HG03060 (cell line): ENCODE data around the gene DNAH9.
"Not testable (repeated sequence)": the region's sequence is repeated elsewhere in the genome, so short reads cannot be mapped to it uniquely, and the experiment has no call there.

Source experiments
- ATAC-seq: cut with Tn5 transposase; IDR thresholded peaks from one replicate; pipeline ENCODE4 v1.9.1; 2021; ENCODE audit warnings: low read depth, moderate number of reproducible peaks; ENCODE audit not compliant: unreplicated experiment

DNAH9 gene

DNA sequence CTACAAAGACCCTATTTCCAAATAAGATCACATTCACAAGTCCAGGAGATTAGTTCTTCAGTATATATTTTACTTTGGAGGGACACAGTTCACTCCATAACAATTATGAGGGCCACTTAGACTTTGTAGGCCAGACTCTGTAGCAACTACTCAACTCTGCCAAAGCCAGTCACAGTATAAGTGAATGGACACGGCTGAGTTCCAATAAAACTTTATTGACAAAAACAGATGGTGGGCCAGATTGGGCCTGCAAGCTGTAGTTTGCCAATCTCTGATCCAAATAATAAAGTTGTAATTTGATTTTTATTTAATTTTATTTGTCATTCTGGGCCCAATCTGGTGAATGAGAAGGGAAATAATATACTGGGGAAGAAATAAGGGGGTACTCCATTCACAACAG lies 297.9 kb downstream of the DNAH9 start:
- no peak for ATAC-seq

DNA sequence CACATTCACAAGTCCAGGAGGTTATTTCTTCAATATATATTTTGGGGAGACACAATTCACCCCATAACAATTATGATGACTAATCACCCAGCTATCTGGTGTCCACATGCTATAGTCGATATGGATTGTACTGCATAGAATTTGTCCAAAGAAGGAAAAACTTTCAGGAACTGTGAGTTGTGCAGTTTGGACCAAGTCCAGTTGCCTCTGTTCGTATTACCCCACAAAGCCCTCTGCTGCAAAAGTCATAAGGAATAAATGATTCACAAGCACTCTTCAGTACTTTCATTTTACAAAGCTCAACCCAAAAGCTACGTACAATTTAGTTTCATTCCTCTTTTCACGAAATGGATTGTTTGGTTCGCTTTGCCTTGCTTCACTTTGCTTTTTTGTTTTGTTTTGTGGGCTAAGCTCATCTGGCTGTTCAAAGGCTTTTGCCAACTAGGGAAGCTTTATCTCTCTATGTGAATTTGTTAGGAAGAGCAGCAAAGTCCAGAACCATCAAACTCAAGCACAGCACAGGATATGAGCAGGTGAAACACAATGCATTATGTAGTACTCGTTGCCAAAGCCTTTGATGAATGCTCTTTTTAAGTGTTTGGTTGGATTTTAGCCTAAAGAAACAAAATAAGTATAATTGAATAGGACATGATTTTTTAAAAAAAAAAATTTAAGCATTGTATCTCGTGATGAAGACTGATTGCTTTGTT lies 300.4 kb downstream of the DNAH9 start:
- ATAC-seq: no peak

DNA sequence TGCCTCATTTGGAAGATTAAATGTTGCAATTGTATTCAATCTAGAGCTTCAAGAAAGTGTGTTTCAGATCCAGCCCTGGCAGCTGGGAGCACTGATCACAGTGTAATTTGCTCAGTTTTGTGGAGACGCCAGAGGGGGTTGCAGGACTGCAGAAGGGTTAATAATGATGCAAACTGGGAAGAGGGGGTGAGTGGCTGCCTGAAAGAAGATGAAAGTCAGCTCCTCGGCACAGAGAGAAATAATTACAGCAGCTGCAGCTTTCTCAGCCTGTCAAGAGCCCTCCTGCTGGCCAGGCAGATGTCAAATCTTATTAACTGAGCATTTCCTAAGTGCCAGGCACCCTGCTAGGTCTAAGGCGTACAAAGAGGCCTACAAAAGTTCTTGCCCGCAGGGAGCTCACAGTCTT lies 301.3 kb downstream of the DNAH9 start:
- ATAC-seq: no peak

DNA sequence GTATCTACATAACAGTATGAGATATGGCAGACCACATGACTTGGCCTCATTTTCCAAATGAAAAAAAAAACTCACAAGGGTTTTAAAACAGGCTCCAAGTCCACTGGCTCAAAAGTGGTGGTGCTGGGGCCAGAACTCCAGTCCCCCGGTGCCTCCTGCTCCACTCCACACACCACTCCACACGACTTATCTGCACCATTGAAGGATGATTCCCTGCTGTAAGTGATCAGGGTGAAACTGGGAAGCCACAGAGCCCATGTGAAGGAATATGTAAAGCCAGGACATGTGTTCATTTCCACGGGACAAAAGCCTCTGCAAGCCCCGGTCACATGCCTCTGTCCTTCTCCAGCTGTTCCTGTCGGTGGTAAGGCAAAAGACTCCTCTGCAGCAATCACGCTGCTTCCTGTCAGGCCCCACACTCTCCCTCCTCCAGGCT lies 301.8 kb downstream of the DNAH9 start:
- no peak for ATAC-seq

DNA sequence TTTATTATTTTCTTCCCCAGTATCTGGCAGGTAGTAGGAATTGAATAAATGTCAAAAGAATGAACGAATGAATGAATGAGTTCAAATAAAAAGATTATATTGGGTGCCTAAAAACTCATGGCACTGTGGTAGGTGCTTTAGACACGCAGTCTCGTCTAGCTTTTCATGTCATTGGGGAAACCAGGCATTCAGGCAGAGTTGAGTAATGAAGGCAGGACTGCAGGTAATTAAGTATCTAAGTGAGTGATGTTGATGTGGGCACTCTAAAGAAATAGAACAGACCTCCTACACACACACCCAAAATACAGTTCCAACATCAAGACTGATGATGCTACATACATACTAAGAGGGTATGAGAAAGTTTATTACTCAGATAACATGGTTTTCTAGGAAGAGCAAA lies 302.4 kb downstream of the DNAH9 start:
- no peak for ATAC-seq

DNA sequence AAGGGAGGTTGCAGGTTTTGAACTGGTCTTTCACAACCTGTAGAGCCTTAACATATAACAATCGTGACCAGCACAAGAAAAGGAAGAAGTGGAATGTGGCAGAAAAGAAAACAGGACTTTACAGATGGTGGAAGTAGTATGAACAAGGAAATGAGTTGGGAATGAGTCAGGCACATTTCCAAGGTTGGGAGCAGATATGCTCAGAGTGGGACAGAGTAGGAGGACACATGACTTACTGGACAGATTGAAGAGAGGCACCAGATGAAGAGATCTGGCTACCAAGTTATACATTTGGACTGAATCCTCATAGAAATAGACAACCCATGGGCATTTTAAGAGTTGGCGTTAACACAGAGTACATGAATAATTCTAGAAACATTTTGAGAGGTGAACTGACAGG lies 303.7 kb downstream of the DNAH9 start:
- ATAC-seq: no peak

DNA sequence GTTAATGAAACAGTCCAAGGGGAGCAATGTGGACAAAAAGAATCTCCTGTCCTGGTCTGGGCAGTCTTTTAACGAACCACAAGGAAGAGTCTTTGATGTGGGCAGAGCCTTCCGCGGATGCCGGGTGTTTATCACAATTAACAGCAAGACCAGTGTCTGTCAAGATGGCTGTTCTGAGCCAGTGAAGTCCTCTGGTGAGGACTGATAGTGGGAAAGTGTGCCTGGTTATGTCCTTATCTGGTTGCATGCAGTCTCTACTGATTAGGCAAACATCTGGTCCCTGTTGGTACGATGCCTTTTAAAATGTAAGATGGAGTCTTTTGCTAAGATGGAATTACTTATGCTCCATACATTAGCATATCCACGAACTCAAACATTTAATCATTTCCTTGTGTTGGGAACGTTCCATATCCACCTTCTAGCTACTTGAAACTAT lies 310.5 kb downstream of the DNAH9 start:
- ATAC-seq: no peak

DNA sequence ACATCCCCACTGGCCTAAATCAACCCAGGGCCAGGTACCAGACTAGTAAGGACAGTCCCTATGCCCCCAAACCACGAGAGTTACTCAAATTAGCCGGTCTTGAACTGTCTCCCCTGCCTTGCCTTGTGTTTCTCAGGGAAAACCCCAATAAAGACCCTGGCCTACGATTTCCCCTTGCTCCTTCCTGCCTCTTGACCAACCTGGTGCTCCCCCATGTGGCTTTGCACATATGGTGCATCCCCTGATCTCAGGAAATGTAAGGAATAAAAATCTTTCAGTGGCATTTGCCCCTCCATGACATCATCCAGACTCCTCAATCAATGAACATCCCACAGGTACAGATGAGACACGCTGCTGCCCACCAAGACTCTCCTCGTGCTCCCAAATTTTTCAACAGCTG lies 311.1 kb downstream of the DNAH9 start:
- no peak for ATAC-seq

DNA sequence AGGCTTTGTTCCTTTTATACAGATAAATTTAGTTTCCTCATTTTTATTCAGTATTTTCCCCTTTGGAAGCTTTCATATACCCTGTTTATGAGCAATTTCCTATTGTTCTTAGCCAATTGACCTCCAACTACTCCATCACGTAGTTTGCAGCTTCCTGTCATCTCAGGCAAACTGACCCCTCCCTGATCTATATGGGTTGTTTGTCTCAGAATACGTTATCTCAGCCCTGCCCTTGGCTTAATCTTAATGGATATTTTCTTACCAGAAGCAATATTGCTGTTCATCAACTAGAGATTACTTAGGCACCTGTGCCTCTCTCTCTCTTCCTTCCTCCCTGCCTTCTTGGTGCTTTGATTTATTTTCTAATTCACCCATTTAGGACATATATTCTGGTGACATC lies 317.8 kb downstream of the DNAH9 start:
- ATAC-seq: no peak

DNA sequence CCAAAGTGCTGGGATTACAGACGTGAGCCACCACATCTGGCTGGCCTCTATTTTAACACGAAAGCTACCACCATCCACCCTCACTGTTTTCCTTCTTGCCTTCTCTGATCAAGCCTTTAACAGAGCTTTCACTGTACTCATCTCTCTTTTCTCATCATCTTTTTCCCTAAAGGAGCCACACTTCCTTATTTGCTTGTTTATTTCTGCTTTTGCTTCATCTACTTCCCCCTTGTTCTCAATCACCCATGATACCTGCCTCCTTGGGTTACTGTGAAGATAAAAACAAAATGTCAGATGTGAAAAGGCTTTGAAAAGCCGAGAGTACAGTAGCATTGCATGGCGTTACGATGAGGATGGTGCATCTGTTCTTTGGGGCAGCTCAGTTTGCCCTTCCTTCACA lies 319.1 kb downstream of the DNAH9 start:
- no peak for ATAC-seq

DNA sequence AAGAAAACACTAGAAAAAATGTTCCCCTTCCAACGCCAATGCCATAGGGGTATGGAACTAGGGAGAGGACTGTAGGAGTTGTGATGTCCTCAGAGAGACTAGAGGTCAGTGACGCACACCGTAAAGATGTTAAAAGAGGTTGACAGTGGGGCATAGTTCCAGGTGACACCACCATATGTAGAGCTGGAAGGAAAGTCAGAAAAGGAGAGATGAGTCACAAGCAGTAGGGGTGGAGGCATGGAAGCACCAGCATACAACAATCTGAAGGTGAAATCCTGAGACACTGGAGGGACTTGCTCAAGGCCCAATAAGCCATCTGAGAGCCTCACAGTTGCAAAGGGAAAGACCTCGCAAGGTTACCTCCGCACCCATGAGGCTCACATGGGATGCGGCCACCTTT lies 323.0 kb downstream of the DNAH9 start:
- no peak for ATAC-seq

DNA sequence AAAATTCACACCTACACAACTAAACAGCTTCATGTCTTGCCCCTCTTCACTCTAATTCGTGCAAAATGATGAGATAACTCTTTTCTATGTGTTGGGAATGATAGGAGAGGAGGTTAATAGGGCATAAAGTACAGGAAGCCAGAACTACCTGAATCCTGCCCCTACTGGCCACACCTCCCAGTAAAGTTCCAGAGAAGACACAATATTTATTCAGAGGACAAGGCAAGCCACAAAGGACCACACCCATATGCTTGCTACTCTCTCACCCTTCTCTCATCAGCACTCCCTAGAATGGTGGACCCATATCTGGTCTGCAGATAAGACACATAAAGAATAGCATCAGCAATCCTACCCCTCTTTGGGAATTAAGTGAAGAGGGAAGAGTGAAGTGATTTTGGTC lies 324.4 kb downstream of the DNAH9 start:
- no peak for ATAC-seq

DNA sequence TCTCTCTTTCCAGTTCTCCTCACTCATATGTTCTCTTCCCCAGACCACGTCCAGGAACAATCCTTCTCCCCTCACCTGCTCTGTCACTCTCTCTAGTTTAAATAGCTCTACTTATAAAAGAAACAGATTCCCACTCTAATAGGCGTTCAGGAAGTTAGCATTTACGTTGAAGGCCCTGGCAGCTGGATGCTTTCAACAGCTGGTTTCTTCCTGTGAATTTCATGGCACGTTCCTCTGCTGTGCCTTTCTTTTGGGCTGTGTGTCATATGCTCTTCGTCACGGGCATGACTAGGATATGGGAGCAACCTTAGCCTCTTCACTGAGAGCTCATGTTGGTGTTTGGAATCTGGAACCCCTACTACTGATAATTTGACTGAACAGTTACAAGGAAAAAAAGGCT lies 325.8 kb downstream of the DNAH9 start:
- no peak for ATAC-seq

DNA sequence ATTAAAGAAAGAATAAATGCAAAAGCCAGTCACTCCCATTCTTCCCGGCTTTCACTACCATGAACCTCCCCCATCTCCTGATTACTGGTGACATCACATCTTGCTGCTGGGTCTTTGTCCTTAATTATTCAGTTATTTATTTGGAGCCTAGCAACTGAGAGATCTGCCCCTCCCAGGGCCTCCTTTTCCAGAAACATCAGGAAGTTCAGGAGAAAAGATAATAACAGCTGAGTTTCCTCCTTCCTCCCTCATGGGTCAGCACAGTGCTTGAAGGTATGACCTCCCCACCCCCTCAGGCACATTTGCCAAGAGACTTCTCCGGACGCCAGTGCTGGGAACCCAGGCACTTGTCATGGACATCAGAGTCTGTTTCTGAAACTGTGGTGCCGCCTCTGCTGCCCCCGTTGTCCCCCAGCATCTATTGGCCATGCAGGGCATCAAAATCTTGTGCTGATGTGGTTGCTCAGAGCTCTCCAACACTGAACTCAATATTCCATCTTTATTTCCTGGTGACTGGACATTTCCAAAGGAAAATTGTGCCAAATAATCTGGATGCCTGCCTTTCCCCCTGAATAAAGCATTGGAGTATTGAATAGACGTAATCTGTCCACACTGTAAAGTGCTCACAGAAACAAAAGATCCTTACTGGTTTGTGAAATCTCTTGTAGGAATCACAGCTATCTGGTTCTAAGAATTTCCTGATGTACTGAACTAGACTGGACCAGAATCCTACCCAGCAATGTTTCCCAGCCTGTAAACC lies 327.2 kb downstream of the DNAH9 start:
- no peak for ATAC-seq

DNA sequence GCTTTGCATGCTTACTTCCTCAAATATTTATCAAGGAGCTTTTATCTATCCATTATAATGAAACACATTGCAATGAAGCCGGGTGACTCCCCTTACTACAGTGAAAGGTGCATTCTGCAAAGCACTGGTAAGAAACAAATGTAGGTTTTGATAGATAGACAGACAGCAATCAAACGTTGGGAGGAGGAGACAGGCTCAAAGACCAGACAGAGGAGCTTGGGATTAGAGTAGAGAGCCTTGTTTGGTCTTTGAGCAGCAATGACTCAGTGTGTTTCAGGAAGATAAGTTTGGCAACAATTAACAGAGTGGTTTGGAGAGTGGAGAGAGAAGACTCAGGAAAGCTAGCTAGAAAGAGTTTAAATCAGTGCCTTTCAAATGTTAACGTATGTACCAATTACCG lies 330.2 kb downstream of the DNAH9 start:
- no peak for ATAC-seq

DNA sequence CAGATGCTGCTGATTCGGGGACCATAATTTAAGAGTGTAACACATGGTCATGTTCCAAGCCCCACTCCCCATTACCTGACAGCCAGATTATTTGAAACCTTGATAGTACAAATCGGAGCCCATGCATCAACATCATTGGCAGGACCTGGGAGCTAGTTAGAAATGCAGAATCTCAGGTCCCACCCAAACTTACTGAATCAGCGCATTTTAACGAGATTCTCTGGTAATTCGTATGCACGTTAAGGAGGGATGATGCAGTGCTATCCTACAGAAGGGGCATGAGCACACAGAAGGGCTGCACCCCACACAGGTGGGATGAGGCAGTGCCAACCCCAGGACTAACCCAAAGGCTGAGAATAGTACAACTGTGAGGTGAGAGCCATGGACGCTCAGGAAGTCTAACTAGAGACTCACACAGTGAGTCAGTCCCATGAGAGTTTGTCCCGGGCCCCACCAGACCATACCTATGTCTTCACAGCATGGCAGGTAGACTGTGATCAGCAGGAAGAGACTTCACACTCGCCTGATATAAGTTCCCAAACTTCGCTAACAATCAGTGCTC lies 334.1 kb downstream of the DNAH9 start:
- no peak for ATAC-seq

DNA sequence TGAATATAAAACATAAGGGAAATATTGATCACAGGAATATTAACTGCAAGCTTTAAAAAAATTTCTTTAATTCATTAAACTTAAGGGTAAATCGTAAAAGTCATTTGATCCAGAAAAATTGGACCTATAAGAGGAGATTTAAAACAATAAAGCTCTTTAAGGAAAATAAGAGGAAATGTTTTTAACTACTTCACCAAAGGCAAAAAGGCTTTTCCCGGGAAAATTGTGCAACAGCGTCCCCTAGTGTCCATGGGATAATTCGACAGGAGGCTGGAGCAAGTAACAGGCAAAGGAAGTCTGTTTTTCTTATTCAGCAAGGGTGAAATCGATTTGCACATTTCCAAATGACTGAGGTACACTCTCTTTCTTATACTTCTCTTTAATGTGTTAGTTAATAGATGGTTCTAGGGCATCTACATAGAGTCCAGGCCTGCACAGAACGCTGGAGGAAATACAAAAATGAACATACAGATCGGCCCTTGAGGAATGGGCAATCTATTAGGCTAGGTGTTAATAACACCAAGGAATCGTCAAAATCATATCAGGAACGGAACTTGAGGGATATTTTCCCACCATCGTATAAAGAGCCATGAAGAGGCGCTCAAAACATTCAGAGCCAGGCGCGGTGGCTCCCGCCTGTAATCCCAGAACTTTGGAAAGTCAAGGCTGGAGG lies 337.6 kb downstream of the DNAH9 start:
- no peak for ATAC-seq

DNA sequence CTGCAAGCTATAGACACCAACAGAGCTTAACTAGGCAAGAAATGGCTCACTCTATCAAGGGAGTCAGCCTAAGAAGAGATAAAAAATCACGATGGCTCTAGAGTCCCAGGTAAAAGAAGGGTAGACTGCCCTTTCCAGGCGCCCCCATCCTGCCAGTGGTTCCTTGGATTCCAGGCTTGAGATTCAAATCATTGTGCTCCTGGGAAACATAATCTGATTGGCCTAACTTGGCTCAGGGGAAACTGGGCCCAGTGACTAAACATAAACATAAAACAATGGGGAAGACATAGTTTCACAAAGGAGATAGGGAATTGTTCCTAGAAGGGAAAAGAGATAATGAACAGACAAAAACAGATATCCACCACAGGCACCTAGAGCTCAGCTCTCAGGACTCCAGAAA lies 342.6 kb downstream of the DNAH9 start:
- no peak for ATAC-seq

DNA sequence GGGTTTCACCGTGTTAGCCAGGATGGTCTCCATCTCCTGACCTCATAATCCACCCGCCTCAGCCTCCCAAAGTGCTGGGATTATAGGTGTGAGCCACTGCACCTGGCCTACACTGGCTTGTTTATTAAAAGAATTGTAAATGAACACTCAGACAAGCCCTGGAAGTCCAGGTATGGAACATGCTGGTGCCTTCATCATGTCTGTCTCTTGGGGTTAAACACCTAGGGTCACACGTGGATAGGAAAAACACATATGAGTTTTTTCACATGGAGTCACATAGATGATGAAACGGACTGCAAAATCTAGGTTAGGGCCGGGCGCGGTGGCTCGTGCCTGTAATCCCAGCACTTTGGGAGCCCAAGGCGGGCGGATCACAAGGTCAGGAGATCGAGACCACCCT lies 344.8 kb downstream of the DNAH9 start:
- not testable (repeated sequence) for ATAC-seq

DNA sequence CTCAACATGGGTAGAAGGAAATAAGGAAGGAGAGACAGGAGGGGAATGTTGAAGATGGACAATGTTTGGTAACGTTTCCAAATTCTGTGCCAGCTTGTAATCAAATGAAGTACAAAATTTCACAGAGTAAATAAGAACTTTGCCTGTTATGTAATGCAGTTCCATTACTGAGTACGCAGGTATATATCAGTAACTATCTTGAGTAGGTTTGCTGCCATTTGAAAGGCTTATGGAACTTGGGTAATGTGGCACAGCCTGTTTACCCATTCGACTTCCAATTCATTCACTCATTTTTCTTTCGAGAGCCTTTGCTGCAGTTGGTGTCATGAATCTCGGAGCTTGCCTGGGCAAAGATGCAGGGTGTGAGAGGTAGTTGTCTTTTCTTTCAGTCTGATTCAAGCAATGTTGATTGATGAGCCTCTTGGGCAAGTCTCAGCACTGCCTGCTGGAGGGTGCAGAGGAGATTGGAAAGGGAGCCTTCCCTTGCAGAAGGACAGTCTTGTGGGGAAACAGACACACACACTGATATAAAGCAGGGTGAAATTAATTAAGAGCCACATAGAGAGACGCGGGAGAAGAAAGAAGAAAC lies 345.6 kb downstream of the DNAH9 start:
- no peak for ATAC-seq

DNA sequence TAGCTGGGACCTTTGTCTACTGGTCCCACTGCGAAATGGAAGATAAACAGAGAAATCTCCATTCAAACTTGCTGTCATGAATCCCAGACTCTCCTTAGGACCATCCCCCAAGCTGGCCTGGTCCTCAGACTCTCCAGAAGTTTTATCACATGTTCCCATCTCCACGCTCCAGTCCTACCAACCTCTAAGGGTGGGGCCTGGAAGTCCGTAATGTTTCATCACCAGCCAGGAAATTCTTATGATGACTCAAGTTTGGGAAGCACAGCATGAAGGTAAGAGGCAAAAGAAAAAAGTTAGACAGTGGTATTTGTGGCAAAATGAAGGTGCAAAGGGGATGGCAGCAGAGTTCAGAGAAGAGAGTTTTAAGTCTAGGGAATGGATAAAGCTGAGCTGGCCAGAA lies 346.3 kb downstream of the DNAH9 start:
- ATAC-seq: no peak
